ENCODE measurements around the gene AMIGO3. TPM values are rescaled to one million over a fixed set of nuclear protein-coding genes. Genes with fewer than 3 reads are reported as not detected.
A peak's percentile ranks its signal among the peaks of the same experiment; 100 is the strongest.

Gene AMIGO3
- total and polyA plus RNA-seq, 4 donors: 0.11 to 1.1 TPM; not detected in 2

GRCh38 chr3:49701388-49702077 lies 18.0 kb downstream of the AMIGO3 start:
- TF ChIP-seq JUND (IDR thresholded peaks at IDR 0.05): no peak
- peak in 1 of 2 donors; percentile 60 for TF ChIP-seq RAD21 (IDR thresholded peaks at IDR 0.05)
- TF ChIP-seq ATF3 (IDR thresholded peaks at IDR 0.05): no peak
- no peak for TF ChIP-seq GABPA (IDR thresholded peaks at IDR 0.05 in 1 of 2, conservative IDR thresholded peaks at IDR 0.05 in 1 of 2)
- TF ChIP-seq, protein P1, sequence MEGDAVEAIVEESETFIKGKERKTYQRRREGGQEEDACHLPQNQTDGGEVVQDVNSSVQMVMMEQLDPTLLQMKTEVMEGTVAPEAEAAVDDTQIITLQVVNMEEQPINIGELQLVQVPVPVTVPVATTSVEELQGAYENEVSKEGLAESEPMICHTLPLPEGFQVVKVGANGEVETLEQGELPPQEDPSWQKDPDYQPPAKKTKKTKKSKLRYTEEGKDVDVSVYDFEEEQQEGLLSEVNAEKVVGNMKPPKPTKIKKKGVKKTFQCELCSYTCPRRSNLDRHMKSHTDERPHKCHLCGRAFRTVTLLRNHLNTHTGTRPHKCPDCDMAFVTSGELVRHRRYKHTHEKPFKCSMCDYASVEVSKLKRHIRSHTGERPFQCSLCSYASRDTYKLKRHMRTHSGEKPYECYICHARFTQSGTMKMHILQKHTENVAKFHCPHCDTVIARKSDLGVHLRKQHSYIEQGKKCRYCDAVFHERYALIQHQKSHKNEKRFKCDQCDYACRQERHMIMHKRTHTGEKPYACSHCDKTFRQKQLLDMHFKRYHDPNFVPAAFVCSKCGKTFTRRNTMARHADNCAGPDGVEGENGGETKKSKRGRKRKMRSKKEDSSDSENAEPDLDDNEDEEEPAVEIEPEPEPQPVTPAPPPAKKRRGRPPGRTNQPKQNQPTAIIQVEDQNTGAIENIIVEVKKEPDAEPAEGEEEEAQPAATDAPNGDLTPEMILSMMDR (IDR thresholded peaks at IDR 0.05; ENCODE audit: low read depth, low read length, missing input control): peak; percentile 23
- TF ChIP-seq FOXA1 (IDR thresholded peaks at IDR 0.05): no peak
- TF ChIP-seq TAF1 (conservative IDR thresholded peaks at IDR 0.05): no peak
- TF ChIP-seq FOXA2 (IDR thresholded peaks at IDR 0.05): no peak
- TF ChIP-seq RXRA (IDR thresholded peaks at IDR 0.05): peak in 1 of 2 donors; percentile 47
- no peak for TF ChIP-seq ZBTB33 (IDR thresholded peaks at IDR 0.05)
- TF ChIP-seq HNF4A (conservative IDR thresholded peaks at IDR 0.05): no peak
- TF ChIP-seq HNF4G (IDR thresholded peaks at IDR 0.05): no peak
- no peak overlapping the region for H3K9ac ChIP-seq (ENCODE audit: low read depth in 1 of 2, low read length in 2 of 2)
- H3K4me1 ChIP-seq (ENCODE audit: control insufficient read depth in 4 of 4, insufficient read depth in 4 of 4, low read length in 3 of 4): no peaks in the 10 kb centered on the region
- H3K9me3 ChIP-seq (ENCODE audit: control insufficient read depth in 4 of 4, low read length in 3 of 4): no peaks in the 10 kb centered on the region
- DNase-seq (ENCODE audit: low spot score): no peak
- 91% methylated on average over 21 of the region's 21 CpGs for WGBS
- peaks cover 34 to 85% (median 46%) of the 10 kb centered on the region in 4 donors for H3K36me3 ChIP-seq (ENCODE audit: control insufficient read depth in 4 of 4, insufficient read depth in 3 of 4, low read depth in 1 of 4, low read length in 3 of 4)
- no peak overlapping the region for H3K27ac ChIP-seq (ENCODE audit: low read depth in 1 of 2, low read length in 2 of 2)
- H3K27me3 ChIP-seq (ENCODE audit: control insufficient read depth in 4 of 4, insufficient read depth in 4 of 4, low read length in 3 of 4): no peaks in the 10 kb centered on the region
- H3K4me3 ChIP-seq (ENCODE audit: low read depth in 1 of 3, low read length in 3 of 3): no peak overlapping the region

- 85% methylated on average over 13 of the region's 13 CpGs for WGBS
- H3K4me1 ChIP-seq (ENCODE audit: control insufficient read depth in 4 of 4, insufficient read depth in 4 of 4, low read length in 3 of 4): no peaks in the 10 kb centered on the region
- H3K27ac ChIP-seq (ENCODE audit: low read depth in 1 of 2, low read length in 2 of 2): no peak overlapping the region
- no peaks in the 10 kb centered on the region for H3K9me3 ChIP-seq (ENCODE audit: control insufficient read depth in 4 of 4, low read length in 3 of 4)
- H3K9ac ChIP-seq (ENCODE audit: low read depth in 1 of 2, low read length in 2 of 2): no peak overlapping the region
- DNase-seq (ENCODE audit: low spot score): no peak
- H3K36me3 ChIP-seq (ENCODE audit: control insufficient read depth in 4 of 4, insufficient read depth in 3 of 4, low read depth in 1 of 4, low read length in 3 of 4): peaks cover 34 to 76% (median 41%) of the 10 kb centered on the region in 4 donors
- TF ChIP-seq HNF4G (IDR thresholded peaks at IDR 0.05): no peak
- TF ChIP-seq GABPA (IDR thresholded peaks at IDR 0.05 in 1 of 2, conservative IDR thresholded peaks at IDR 0.05 in 1 of 2): no peak
- TF ChIP-seq JUND (IDR thresholded peaks at IDR 0.05): no peak
- no peak for TF ChIP-seq NR2F2 (IDR thresholded peaks at IDR 0.05)
- no peak for TF ChIP-seq ZBTB33 (IDR thresholded peaks at IDR 0.05)
- TF ChIP-seq, protein P2, sequence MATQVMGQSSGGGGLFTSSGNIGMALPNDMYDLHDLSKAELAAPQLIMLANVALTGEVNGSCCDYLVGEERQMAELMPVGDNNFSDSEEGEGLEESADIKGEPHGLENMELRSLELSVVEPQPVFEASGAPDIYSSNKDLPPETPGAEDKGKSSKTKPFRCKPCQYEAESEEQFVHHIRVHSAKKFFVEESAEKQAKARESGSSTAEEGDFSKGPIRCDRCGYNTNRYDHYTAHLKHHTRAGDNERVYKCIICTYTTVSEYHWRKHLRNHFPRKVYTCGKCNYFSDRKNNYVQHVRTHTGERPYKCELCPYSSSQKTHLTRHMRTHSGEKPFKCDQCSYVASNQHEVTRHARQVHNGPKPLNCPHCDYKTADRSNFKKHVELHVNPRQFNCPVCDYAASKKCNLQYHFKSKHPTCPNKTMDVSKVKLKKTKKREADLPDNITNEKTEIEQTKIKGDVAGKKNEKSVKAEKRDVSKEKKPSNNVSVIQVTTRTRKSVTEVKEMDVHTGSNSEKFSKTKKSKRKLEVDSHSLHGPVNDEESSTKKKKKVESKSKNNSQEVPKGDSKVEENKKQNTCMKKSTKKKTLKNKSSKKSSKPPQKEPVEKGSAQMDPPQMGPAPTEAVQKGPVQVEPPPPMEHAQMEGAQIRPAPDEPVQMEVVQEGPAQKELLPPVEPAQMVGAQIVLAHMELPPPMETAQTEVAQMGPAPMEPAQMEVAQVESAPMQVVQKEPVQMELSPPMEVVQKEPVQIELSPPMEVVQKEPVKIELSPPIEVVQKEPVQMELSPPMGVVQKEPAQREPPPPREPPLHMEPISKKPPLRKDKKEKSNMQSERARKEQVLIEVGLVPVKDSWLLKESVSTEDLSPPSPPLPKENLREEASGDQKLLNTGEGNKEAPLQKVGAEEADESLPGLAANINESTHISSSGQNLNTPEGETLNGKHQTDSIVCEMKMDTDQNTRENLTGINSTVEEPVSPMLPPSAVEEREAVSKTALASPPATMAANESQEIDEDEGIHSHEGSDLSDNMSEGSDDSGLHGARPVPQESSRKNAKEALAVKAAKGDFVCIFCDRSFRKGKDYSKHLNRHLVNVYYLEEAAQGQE (IDR thresholded peaks at IDR 0.05): no peak
- no peak for TF ChIP-seq FOXA1 (IDR thresholded peaks at IDR 0.05)
- TF ChIP-seq RXRA (IDR thresholded peaks at IDR 0.05): no peak
- no peak for TF ChIP-seq ATF3 (IDR thresholded peaks at IDR 0.05)
- no peak for TF ChIP-seq SP1 (IDR thresholded peaks at IDR 0.05)
- TF ChIP-seq RAD21 (IDR thresholded peaks at IDR 0.05): no peak
- no peaks in the 10 kb centered on the region for H3K27me3 ChIP-seq (ENCODE audit: control insufficient read depth in 4 of 4, insufficient read depth in 4 of 4, low read length in 3 of 4)
- H3K4me3 ChIP-seq (ENCODE audit: low read depth in 1 of 3, low read length in 3 of 3): no peak overlapping the region
Measured at GRCh38 chr3:49700453-49701128, 18.9 kb downstream of the AMIGO3 start.
